Activated CD4-positive, alpha-beta T cell treated with anti-CD3 and anti-CD28 coated beads for 4 hours (primary cell): ENCODE data around the gene WDFY3.

Experiments
- DNase-seq, 2 donors: peaks; one replicate each; pipeline ENCODE4 v3.0.0-alpha.2; 2020

WDFY3 gene

GRCh38 chr4:84790769-84791565 is 175.5 kb downstream of the WDFY3 start:
- DNase-seq: no peak

DNA sequence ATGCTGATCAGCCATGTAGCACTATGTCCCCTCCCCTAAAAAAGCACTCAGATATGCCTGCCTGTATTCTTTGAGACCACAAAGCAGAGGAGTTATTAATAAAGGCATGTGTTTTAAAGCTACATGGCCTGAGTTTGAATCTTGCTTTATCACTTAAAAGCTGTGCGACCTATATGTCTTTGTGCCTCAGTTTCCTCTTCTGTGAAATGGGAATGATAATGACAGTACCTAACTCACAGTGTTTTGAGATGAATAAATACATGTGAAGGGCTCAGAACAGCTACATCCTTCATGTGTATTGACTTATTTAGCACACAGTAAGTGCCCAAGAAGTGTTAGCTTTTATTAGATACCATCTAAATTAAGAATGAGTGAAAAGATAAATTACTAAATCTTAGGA is 180.0 kb downstream of the WDFY3 start:
- DNase-seq: no peak

GRCh38 chr4:84782517-84782916 is 184.0 kb downstream of the WDFY3 start:
- no peak for DNase-seq

GRCh38 chr4:84780719-84781118 is 185.8 kb downstream of the WDFY3 start:
- DNase-seq: no peak

DNA sequence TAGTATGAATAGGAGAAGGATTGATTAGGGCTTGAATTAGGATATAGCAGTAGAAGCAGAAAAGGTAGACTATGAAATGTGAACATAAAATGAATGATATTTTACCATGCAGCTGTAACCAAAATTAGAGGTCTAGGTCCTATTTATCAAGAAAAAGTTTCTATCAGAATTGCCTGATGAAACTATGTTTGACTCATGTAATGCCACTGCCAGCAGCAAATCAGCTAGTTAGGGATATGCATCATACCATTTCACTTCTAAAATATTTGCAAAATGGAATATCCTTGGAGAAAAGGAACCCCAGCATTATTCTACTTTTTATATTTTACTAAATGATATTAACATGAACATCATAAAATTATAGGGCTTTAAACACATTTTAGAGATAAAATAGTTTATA is 188.4 kb downstream of the WDFY3 start:
- DNase-seq: no peak

DNA sequence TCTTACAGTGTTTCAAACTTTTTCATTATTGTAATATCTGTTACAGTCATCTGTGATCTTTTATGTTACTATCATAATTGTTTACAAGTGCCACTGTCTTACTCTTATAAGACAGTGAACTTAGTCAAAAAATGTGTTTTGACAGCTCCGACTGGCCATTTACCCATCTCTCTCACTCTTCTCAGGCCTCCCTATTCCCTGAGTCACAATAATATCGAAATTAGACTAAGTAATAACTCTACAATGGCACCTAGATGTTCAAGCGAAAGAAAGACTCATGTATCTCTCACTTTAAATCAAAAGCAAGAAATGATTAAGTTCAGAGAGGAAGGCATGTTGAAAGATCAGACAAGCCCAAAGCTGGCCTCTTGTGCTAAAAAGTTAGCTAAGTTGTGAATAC is 199.3 kb downstream of the WDFY3 start:
- no peak for DNase-seq

GRCh38 chr4:84753321-84753972 is 213.0 kb downstream of the WDFY3 start:
- no peak for DNase-seq

GRCh38 chr4:84751707-84752106 is 214.8 kb downstream of the WDFY3 start:
- no peak for DNase-seq

DNA sequence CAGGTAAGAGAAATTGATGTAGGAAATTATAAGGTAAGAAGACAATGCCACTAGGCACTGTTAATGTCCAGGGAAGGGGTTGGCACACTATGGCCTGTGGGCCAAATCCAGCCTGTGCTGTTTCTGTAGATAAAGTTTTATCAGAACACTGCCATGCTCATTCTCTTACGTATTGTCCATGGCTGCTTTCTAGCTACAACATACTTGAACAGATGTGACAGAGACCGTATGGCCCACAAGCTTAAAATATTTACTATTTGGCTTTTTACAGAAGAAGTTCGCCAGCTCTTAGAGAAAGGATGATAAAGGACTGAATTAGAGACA is 215.6 kb downstream of the WDFY3 start:
- no peak for DNase-seq

- DNase-seq: no peak
Measured at GRCh38 chr4:84750260-84750959, 216.1 kb downstream of the WDFY3 start.

GRCh38 chr4:84740057-84740456 is 226.4 kb downstream of the WDFY3 start:
- DNase-seq: no peak

GRCh38 chr4:84738622-84739021 is 227.9 kb downstream of the WDFY3 start:
- DNase-seq: no peak

DNA sequence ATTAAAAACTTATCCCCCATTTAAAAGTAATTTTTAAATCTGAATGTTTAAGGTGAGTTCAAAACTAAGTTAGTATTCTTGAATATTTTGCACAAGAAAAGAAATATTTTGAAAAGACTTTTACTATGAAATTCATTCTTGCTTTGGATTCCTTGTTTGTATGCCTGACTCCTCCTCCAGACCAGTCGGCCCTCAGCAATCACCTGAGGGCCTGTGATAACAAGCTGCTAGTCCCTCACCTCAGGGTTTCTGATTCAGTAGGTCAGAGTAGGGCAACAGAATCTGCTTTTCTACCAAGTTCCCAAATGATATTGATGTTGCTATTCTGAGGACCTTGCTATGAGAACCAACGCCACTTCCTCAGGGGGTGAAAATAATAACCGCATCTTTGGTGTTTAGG is 228.8 kb downstream of the WDFY3 start:
- no peak for DNase-seq

DNA sequence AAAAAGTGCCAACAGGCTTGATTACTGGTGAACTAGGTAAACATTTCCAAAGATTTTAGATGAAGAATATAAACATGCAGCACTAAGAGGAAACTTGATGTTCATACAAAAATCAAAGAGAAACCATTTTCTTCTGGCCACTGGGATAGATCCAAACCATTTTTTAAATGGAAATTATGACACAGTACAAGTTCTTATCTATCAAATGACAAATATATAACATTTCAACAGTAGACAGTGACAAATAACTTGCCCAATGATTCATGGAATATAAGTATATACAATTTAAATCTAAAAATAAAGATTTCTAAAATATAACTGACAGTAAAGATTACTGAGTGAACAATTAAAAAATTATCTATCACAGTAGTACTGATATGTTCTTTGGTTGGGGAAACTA is 232.5 kb downstream of the WDFY3 start:
- no peak for DNase-seq

DNA sequence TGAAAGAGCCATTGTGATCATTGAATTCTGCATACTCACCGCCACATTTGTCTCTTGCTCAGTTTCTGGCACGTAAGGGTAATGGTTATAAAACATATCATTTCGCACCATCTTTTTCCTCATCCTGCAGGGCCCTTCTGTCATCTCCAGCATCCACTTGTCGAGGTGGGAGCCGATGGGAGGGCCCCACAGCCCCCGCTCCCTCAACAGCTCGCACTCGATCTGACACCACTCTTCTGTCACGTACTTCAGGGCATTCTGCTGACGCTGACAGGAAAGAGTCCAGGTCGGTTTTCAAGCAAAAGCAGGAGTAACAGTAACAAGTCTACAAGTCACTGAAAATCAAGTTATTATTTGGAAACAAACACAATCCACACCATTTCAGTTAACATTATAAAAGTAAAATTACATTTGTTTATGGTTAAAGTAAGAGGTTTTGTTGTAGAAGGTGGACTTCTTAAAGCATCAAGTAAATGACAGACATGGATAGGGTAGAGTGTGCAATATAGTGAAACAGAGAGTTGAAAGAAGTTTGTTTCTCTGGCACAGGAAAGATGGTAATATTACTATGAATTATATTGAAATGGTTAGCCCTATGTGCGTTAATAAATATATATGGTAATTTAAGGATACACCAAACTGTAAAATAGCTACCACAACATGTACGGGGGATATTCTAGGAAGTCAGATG is 233.0 kb downstream of the WDFY3 start:
- no peak for DNase-seq

DNA sequence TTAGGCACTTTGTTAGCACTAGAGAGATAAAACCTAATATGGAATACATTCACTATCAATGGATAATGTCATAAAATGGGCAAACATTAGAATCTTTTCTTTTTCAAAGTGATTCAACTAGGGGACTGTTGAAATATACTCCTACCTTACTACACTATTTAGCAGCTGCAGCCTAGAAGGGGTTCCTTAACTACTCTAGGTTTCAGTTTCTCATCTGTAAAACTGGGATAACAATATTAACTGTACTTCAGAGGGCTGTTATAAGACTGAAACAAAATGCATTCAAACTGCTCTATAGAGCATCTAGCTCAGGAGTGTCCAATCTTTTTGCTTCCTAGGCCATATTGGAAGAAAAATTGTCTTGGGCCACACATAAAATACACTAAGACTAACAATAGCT is 236.1 kb downstream of the WDFY3 start:
- DNase-seq: no peak

- no peak for DNase-seq
Measured at GRCh38 chr4:84727491-84727890, 239.0 kb downstream of the WDFY3 start.

- no peak for DNase-seq
Measured at GRCh38 chr4:84726356-84726755, 240.1 kb downstream of the WDFY3 start.

DNA sequence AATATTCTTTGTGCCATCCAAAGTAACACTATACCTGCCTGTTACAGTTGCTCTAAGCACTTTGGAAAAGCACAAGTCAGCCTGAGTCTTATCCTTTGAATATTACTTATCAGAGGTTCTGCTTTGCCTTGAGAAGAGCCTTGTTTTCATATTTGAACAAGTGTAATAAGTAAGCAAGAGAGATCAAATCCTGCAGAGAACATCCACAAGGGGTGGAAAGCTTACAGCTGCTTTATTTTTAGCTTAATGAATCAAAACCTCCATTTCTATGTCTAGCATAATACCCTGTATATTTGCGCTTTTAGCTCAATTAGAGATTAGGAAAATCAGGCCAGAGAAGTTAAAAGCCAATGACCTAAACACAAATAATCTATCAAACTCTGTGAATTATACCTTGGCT is 243.8 kb downstream of the WDFY3 start:
- DNase-seq: no peak

DNA sequence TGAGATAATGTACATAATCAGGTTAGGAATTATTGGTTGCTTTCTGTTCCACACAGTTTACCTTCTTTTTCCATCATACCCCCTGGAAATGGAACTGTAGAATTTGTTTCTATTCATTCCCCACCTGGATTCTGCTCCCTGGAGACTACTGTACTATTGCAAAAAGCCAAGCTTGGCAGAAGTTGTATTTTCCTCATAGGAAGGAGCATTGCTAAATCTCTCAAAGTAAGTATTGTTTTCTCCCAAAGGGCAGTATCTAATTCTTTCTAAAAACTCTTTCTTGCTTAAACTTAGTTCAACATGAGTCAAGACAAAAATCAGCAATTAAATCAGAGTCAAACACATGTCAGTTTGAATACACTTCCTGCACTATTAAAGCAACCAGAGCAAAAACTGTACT is 247.4 kb downstream of the WDFY3 start:
- DNase-seq: no peak

- no peak for DNase-seq
Measured at GRCh38 chr4:84718699-84719098, 247.8 kb downstream of the WDFY3 start.

DNA sequence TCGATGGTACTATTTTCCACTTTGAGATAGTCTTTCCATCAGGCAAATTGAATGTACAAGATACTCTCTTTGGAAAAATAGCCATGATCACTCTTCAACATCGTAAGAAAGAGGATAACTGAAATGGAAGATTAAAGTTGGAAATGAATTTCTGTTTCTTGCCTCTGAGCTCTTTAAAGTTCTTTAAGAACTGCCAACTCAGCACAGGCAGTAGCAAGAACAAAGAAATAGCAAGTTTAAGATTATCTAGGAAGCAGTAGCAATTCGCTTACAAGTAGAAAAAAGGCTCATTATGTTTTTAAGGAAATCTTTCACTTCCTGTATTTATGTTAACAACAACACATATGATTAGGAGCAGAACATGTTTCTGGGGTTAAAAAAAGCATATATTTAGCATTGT is 255.9 kb downstream of the WDFY3 start:
- DNase-seq: no peak

- DNase-seq: no peak
Measured at GRCh38 chr4:84708406-84709135, 257.9 kb downstream of the WDFY3 start.
